DND-41 (cell line): ENCODE measurements around the gene MCTP2.

Experiments used
- CTCF ChIP-seq: IDR thresholded peaks from 2 replicates; pipeline ENCODE4 v1.5.1; 2012; ENCODE audit warnings: borderline replicate concordance, low read length, moderate library complexity, mild to moderate bottlenecking; ENCODE audit not compliant: poor library complexity, severe bottlenecking; ENCODE audit errors: extremely low read depth
- EZH2 ChIP-seq: IDR thresholded peaks from 3 replicates; pipeline ENCODE4 v1.6.1; 2012; ENCODE audit warnings: borderline replicate concordance, low read depth, mild to moderate bottlenecking, moderate library complexity, low read length, inconsistent platforms; ENCODE audit not compliant: severe bottlenecking

DNA sequence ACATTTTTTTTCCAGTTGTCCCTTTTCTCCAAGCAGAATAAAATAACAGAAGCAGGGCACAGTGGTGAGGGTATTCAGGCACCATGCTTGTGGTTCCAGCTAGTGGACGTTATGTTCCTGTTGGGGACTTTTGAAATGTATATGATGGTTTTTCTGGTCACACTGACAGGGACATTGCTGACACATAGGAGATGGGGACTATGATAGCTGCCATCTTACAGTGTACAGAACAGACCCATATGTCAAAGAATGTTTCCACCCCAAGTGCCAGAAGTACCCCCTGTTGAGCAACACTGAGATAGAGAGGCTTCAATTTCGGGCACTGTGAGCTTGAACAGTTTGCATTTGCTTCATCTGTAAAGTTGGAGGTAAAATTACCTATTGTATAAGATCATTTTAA, 38.6 kb downstream of the MCTP2 start:
- TF ChIP-seq CTCF: no peak
- TF ChIP-seq EZH2: no peak
